Glutamatergic neuron (in vitro differentiated cells): ENCODE results near the gene RPL13A. TPM values are rescaled to one million over a fixed set of nuclear protein-coding genes. Genes with fewer than 3 reads are reported as not detected.

ENCODE experiments used
- DNase-seq: peaks from one replicate; pipeline ENCODE4 v3.0.0; 2022
- H3K27ac Mint-ChIP-seq: one replicate; pipeline ENCODE4 v1.8.0; 2020; ENCODE audit warnings: mild to moderate bottlenecking, mixed read lengths, inconsistent platforms; ENCODE audit not compliant: unreplicated experiment
- H3K27me3 Mint-ChIP-seq: one replicate; pipeline ENCODE4 v1.8.0; 2020; ENCODE audit warnings: mild to moderate bottlenecking, moderate library complexity, mixed read lengths, inconsistent platforms; ENCODE audit not compliant: unreplicated experiment
- H3K36me3 Mint-ChIP-seq: one replicate; pipeline ENCODE4 v1.8.0; 2020; ENCODE audit warnings: mild to moderate bottlenecking, mixed read lengths, inconsistent platforms; ENCODE audit not compliant: unreplicated experiment
- H3K4me1 Mint-ChIP-seq: one replicate; pipeline ENCODE4 v1.8.0; 2020; ENCODE audit warnings: mild to moderate bottlenecking, low read depth, mixed read lengths, inconsistent platforms; ENCODE audit not compliant: unreplicated experiment
- H3K4me3 Mint-ChIP-seq: one replicate; pipeline ENCODE4 v1.8.0; 2020; ENCODE audit warnings: mild to moderate bottlenecking, mixed read lengths, inconsistent platforms; ENCODE audit not compliant: unreplicated experiment
- H3K9me3 Mint-ChIP-seq: one replicate; pipeline ENCODE4 v1.8.0; 2020; ENCODE audit warnings: mild to moderate bottlenecking, moderate library complexity, mixed read lengths, inconsistent platforms; ENCODE audit not compliant: unreplicated experiment
- total RNA-seq: library from RNA; stranded (reverse); fragmentation: NEBNext Ultra II Directional; extraction: Animal tissue kit (Norgen Biotek cat#: 25700); gene quantifications from one replicate; pipeline ENCODE4 v1.2.1, GENCODE V29; 2021; ENCODE audit not compliant: unreplicated experiment
- TF ChIP-seq, protein P1 (sequence below): fragments of 200-600 bp; sonication (generic); IDR thresholded peaks from one replicate; pipeline ENCODE4 v1.5.0; 2021; ENCODE audit not compliant: partially characterized antibody, unreplicated experiment

RPL13A gene
- total RNA-seq, 1 donor from 2014 or later: 1,648 TPM

DNA sequence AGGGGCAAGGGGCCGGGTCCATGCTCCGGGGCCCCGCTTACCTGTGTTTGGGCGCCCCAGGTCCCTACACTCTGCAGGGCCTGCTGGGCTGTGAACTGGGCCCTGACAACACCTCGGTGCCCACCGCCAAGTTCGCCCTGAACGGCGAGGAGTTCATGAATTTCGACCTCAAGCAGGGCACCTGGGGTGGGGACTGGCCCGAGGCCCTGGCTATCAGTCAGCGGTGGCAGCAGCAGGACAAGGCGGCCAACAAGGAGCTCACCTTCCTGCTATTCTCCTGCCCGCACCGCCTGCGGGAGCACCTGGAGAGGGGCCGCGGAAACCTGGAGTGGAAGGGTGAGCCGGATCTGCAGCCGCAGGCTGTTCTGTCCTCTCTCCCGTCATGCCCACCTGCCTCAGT, 26.7 kb downstream of the RPL13A start:
- Mint-ChIP-seq H3K4me1 (peaks cover 10% of the 10 kb centered on the region), H3K9me3 (peaks cover 4% of the 10 kb centered on the region), H3K4me3 (no peak overlapping the region), H3K36me3 (no peaks in the 10 kb centered on the region), H3K27ac (no peak overlapping the region), H3K27me3 (peaks cover 5% of the 10 kb centered on the region)
- DNase-seq: no peak
- TF ChIP-seq, protein P1, sequence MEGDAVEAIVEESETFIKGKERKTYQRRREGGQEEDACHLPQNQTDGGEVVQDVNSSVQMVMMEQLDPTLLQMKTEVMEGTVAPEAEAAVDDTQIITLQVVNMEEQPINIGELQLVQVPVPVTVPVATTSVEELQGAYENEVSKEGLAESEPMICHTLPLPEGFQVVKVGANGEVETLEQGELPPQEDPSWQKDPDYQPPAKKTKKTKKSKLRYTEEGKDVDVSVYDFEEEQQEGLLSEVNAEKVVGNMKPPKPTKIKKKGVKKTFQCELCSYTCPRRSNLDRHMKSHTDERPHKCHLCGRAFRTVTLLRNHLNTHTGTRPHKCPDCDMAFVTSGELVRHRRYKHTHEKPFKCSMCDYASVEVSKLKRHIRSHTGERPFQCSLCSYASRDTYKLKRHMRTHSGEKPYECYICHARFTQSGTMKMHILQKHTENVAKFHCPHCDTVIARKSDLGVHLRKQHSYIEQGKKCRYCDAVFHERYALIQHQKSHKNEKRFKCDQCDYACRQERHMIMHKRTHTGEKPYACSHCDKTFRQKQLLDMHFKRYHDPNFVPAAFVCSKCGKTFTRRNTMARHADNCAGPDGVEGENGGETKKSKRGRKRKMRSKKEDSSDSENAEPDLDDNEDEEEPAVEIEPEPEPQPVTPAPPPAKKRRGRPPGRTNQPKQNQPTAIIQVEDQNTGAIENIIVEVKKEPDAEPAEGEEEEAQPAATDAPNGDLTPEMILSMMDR: no peak

- no peak for DNase-seq
- Mint-ChIP-seq H3K4me1 (peaks cover 10% of the 10 kb centered on the region), H3K27ac (no peak overlapping the region), H3K36me3 (no peaks in the 10 kb centered on the region), H3K4me3 (no peak overlapping the region), H3K27me3 (peaks cover 5% of the 10 kb centered on the region), H3K9me3 (peaks cover 4% of the 10 kb centered on the region)
- TF ChIP-seq, protein P1: no peak
Observed at GRCh38 chr19:49515767-49516166, 28.4 kb downstream of the RPL13A start.

- Mint-ChIP-seq H3K4me3 (no peak overlapping the region), H3K36me3 (no peaks in the 10 kb centered on the region), H3K27me3 (no peaks in the 10 kb centered on the region), H3K9me3 (no peaks in the 10 kb centered on the region), H3K4me1 (peaks cover 3% of the 10 kb centered on the region), H3K27ac (no peak overlapping the region)
- no peak for DNase-seq
- TF ChIP-seq, protein P1: no peak
Observed at GRCh38 chr19:49518033-49518432, 30.6 kb downstream of the RPL13A start.

GRCh38 chr19:49520705-49521319, 33.4 kb downstream of the RPL13A start:
- H3K27ac Mint-ChIP-seq: no peak overlapping the region
- H3K9me3 Mint-ChIP-seq: no peaks in the 10 kb centered on the region

More at GRCh38 chr19:49520705-49521319, 33.4 kb downstream of the RPL13A start:
- Mint-ChIP-seq H3K27me3 (no peaks in the 10 kb centered on the region), H3K36me3 (no peaks in the 10 kb centered on the region), H3K4me3 (no peak overlapping the region), H3K4me1 (peaks cover 2% of the 10 kb centered on the region)
- TF ChIP-seq, protein P1: no peak
- DNase-seq: no peak
